ENCODE results near the gene CCNL2. TPM values are rescaled to one million over a fixed set of nuclear protein-coding genes. Genes with fewer than 3 reads are reported as not detected.

The CCNL2 gene
- total and polyA plus RNA-seq, 7 donors = 40.2 to 71.8 (median 52.0) TPM

DNA sequence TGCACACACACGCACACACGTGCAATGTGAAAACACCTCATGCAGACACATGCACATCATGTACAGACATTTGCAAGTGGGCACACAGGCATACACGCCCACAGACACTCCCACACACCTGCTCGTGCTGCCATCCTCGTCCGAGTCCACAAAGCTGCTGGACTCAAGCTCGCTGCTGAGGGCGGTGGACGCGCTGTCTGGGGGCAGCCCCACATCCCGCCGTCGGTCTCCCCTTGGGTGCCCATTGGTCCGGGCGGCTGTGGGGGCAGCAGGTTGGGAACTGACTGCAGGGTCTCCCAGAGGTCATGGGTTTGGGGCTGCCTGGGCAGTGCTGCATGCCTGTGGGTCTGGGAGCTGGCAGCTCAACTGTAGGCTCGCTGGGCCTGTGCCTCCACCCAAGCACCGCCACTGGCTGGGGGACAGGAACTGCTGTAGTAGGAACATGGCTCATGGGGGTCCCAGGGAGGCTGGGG lies 57.5 kb downstream of the CCNL2 start:
- H3K36me3 ChIP-seq (ENCODE audit: insufficient read depth in 1 of 2, low read depth in 1 of 2) = peaks cover 6 to 44% of the 10 kb centered on the region in 2 donors
- WGBS, 3 donors = 85 to 88% (median 86%) methylated on average over 17 of the region's 17 CpGs
- ATAC-seq = no peak

DNA sequence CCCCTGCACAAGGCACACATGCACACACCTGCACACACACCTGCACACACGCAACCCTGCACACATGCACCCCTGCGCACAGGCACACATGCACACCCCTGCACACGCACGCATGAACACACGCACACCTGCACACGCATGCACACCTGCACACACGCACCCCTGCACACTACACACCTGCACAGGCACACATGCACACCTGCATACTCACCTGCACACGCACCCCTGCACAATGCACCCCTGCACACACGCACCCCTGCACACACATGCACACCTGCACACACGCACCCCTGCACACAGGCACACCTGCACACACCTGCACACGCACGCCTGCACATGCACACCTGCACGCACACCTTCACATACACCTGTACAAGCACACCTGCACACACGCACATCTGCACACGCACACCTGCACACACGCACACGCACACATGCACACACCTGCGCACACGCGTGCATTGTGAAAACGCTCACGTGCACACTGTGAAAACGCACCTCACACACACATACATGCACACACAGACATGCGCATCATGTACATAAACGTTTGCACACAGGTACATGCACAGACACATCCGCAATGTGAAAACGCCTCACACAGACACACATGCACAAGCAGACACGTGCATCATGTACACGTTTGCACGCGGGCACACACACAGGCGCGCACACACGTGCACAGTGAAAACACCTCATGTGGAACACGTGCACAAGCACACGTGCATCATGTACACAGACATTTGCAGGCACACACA lies 58.2 kb downstream of the CCNL2 start:
- H3K9me3 ChIP-seq = no peaks in the 10 kb centered on the region
- DNase-seq = no peak
- intact Hi-C loops (cut with DNase I) = no loop called here
- H3K4me3 ChIP-seq = no peak overlapping the region
- no peaks in the 10 kb centered on the region for H3K27me3 ChIP-seq (ENCODE audit: insufficient read depth in 3 of 3, low read length in 2 of 3)
- peaks cover 36% of the 10 kb centered on the region for H3K4me1 ChIP-seq
- ATAC-seq = no peak
- 89 to 94% (median 91%) methylated on average over 36 of the region's 36 CpGs for WGBS, 3 donors
- TF ChIP-seq CTCF (IDR thresholded peaks at IDR 0.05) = no peak
- peaks cover 6 to 50% of the 10 kb centered on the region in 2 donors for H3K36me3 ChIP-seq (ENCODE audit: insufficient read depth in 1 of 2, low read depth in 1 of 2)
- no peak overlapping the region for H3K27ac ChIP-seq

More for the DNA sequence above, 57.5 kb downstream of the CCNL2 start:
- intact Hi-C loops (cut with DNase I) = loop anchor here in 1 of 2 donors (2.0 kb wide), 1 partner anchor 13 kb away; no protein-coding TSS in a partner anchor
- no peaks in the 10 kb centered on the region for H3K27me3 ChIP-seq (ENCODE audit: insufficient read depth in 3 of 3, low read length in 2 of 3)
- H3K27ac ChIP-seq = no peak overlapping the region
- no peak overlapping the region for H3K4me3 ChIP-seq
- H3K4me1 ChIP-seq = peaks cover 42% of the 10 kb centered on the region
- no peaks in the 10 kb centered on the region for H3K9me3 ChIP-seq
- no peak for TF ChIP-seq CTCF (IDR thresholded peaks at IDR 0.05)
- DNase-seq = no peak

DNA sequence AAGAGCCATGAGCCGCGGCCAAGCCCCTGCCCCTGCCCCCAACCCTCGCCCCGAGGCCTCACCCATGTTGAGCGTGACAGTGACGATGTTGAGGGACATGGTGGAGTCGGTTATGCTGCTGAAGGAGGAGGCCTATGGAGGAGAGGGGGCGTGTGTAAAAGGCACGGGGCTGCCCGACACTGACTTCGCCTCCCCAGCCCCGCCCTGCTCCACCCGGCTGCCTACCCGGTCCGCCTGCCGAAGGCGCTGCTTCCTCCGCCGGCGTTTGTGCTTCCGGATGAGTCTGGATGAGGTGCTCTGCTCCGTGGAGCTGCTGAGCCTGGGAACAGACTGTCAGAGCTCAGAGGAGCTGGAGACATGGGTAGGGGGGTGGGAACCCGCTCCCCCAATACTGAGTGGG lies 59.0 kb downstream of the CCNL2 start:
- Histone ChIP-seq H3K4me1 (peaks cover 28% of the 10 kb centered on the region), H3K27ac (no peak overlapping the region), H3K27me3 (ENCODE audit: insufficient read depth in 3 of 3, low read length in 2 of 3) (no peaks in the 10 kb centered on the region), H3K9me3 (no peaks in the 10 kb centered on the region), H3K36me3 (ENCODE audit: insufficient read depth in 1 of 2, low read depth in 1 of 2) (peaks cover 6 to 58% of the 10 kb centered on the region in 2 donors), H3K4me3 (no peak overlapping the region)
- ATAC-seq (no peak), DNase-seq (no peak)
- TF ChIP-seq CTCF (IDR thresholded peaks at IDR 0.05) = no peak
- WGBS, 3 donors = 84 to 89% (median 84%) methylated on average over 23 of the region's 23 CpGs
- intact Hi-C loops (cut with DNase I) = no loop called here

DNA sequence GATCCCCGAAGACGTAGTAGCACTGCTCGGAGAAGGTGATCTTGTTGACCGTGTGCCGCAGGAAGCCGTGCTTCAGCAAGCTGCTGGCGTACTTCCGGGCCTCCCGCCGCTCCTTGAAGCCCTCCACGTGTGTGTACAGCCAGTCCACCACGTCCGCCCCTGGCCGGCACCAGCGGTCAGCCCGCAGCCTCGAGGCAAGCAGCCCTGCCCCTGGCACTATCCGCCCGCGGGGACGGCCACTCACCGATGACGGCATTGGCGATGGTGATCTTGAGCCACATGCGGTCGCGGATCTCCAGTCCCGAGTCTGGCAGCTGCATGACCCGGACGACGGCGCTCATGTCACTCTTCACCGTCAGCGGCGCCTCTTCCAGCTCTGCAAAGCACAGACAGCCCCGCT lies 60.9 kb downstream of the CCNL2 start:
- WGBS, 3 donors = 91 to 95% (median 94%) methylated on average over 30 to 36 of the region's 36 CpGs
- H3K9me3 ChIP-seq = no peaks in the 10 kb centered on the region
- H3K4me1 ChIP-seq = peaks cover 17% of the 10 kb centered on the region
- H3K36me3 ChIP-seq (ENCODE audit: insufficient read depth in 1 of 2, low read depth in 1 of 2) = peaks cover 6 to 61% of the 10 kb centered on the region in 2 donors
- DNase-seq = no peak
- TF ChIP-seq CTCF (IDR thresholded peaks at IDR 0.05) = no peak
- ATAC-seq = no peak
- H3K27ac ChIP-seq = no peak overlapping the region
- intact Hi-C loops (cut with DNase I) = no loop called here
- no peak overlapping the region for H3K4me3 ChIP-seq
- no peaks in the 10 kb centered on the region for H3K27me3 ChIP-seq (ENCODE audit: insufficient read depth in 3 of 3, low read length in 2 of 3)
